Measurements from ENCODE around the gene F10.
"Not testable (repeated sequence)": the region's sequence is repeated elsewhere in the genome, so short reads cannot be mapped to it uniquely, and the experiment has no call there.

Gene F10

DNA sequence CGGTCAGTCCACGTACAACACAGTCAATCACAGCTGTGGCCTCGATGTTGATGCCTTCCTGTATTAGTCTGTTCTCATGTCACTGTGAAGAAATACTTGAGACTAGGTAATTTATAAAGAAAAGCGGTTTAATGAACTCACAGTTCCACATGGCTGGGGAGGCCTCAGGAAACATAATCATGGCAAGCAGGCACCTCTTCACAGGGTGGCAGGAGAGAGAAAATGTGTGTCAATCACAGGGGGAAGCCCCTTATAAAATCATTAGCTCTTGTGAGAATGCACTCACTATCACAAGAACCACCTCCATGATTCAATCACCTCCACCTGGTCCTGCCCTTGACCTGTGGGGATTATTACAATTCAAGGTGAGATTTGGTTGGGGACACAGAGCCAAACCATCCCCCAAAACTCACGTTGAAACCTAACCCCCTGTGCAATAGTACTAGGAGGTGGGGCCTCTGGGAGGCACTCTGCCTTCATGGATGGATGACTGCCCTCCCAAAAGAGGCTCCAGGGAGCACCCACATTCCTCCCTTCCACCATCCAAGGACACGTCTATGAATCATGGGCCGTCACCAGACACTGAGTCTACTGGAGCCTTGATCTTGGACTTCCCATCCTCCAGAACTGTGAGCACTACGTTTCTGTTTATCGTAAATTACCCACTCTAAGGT, 33.5 kb downstream of the F10 start:
- no peak for DNase-seq

GRCh38 chr13:113157206-113157928, 34.8 kb downstream of the F10 start:
- peak; percentile 33 for DNase-seq

DNA sequence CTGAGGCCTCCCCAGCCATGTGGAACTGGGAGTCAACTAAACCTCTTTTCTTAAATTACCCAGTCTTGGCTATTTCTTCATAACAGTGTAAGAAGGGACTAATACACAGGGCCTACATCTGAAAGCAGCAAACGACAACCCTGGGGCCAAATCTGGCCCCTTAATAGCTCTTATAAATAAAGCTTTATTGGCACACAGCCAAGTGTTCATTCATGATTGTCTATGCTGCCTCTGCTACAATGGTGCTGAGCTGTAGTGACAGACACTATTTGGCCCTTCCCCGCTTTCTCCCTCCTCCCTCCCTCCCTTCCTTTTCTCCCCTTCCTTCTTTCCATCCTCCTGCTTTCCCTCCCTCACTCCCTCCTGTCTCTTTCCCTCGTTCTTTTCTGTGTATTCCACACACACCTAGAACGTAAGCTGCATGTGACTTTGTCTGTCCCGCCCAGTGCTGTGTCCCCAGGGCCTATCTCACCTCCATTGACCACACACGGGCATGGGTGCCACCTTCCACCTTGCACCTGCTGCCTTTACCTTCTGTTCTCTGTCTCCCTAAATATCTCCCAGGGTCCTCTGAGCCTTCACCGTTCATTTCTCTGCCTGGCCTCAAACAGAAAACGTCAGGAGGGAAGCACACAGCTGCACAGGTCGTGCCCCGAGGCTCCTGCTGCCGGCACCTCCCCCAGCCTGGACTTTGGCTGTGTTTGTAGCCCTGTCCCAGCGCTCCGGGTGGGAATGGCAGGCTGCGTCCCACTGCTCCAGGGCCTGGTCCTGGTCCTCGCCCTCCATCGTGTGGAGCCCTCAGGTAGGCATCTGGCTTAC, 35.5 kb downstream of the F10 start, which contains the start of gene PROZ:
Gene PROZ, plus strand, starts transcription at position 720 of the 819 bp plus-strand sequence. Its CDS starts 13 bp downstream, at position 733.
- peak; percentile 33 for DNase-seq

- DNase-seq = no peak
These were observed 36.3 kb downstream of the F10 start for GRCh38 chr13:113158946-113159345.

GRCh38 chr13:113159701-113160100, 37.1 kb downstream of the F10 start:
- DNase-seq = no peak

- no peak for DNase-seq
These were observed 38.4 kb downstream of the F10 start for GRCh38 chr13:113160983-113161382.

DNA sequence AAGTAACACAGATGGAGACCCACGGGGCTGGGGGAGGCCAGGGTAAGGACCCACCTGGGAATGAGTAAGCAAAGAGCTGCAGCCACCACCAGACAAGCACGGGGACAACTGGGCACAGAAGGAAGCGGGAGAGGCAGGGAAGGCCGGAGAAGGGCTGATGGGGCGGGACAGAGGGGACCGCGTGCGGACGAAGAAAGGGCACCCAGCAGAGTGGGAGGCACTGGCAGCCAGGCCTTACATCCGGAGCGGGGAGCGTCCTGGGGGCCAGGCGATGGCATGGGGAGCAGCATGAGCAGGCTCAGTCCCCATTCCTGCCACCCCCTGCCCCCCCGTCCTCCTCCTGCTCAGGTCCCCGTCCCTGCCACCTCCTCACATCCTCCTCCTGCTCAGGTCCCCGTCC, 38.8 kb downstream of the F10 start:
- DNase-seq = no peak

DNA sequence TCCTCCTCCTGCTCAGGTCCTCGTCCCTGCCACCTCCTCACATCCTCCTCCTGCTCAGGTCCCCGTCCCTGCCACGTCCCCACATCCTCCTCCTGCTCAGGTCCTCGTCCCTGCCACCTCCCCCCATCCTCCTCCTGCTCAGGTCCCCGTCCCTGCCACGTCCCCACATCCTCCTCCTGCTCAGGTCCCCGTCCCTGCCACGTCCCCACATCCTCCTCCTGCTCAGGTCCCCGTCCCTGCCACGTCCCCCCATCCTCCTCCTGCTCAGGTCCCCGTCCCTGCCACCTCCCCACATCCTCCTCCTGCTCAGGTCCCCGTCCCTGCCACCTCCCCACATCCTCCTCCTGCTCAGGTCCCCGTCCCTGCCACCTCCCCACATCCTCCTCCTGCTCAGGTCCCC, 39.4 kb downstream of the F10 start:
- DNase-seq = not testable (repeated sequence)

DNA sequence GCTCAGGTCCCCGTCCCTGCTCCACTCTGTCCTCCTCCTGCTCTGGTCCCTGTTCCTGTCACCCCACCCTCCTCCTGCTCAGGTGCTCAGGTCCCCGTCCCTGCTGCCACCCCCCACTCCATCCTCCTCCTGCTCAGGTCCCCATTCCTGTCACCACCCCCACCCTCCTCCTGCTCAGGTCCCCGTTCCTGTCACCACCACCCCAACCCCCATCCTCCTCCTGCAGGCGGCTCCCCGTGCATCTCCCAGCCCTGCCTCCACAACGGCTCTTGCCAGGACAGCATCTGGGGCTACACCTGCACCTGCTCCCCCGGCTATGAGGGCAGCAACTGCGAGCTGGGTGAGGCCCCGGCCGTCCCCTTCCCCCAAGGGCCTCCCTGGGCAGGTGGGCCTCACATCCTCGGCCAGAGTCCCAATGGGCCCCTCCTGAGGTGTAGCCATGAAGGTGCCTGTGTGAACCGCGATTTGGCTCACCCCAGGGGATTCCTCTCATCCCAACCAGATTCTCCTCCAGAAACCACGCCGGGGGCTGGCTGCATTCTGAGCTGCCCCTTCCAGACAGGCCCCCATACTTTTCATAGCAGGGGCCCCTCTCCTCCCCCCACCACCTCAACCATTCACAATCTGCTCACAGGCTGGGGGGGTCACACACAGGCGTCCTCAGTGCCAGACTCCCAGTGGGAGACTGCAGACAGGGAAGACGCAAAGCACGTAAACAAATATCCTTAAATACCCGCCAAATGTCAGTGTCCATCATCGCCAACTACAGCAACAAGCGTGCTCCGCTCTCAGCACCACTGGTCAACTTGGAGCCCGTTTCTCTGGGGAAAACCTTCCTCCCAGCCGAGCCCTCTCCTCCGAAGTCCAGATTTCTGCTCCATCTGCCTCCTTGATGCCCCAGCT, 40.4 kb downstream of the F10 start:
- peak; percentile 63 for DNase-seq

GRCh38 chr13:113164492-113164891, 41.9 kb downstream of the F10 start:
- DNase-seq = no peak

- no peak for DNase-seq
These were observed 43.7 kb downstream of the F10 start for GRCh38 chr13:113166266-113166665.

- no peak for DNase-seq
These were observed 44.1 kb downstream of the F10 start for GRCh38 chr13:113166681-113167080.

- DNase-seq = no peak
These were observed 44.6 kb downstream of the F10 start for GRCh38 chr13:113167155-113167554.

GRCh38 chr13:113167575-113167974, 45.0 kb downstream of the F10 start:
- DNase-seq = no peak

DNA sequence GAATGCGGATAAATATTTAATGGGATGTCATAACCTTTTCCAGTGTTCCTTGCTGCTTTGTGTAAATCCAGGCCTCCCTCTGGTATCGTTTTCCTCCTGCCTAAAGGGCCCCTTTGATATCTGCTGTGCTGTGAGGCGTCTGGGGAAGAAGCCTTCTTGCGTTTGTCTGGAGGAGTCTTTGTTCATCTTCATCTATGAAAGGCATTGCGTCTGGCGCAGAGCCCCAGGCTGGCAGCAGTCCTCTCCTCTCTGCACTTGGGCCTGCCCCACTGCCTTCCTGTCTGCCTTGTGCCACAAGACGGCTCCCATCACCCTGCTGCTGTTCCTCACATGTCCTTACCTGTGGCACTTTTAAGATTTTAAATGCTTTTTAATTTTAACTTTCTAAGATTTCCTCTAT, 45.6 kb downstream of the F10 start:
- no peak for DNase-seq

- DNase-seq = no peak
These were observed 47.0 kb downstream of the F10 start for GRCh38 chr13:113169277-113170272.

DNA sequence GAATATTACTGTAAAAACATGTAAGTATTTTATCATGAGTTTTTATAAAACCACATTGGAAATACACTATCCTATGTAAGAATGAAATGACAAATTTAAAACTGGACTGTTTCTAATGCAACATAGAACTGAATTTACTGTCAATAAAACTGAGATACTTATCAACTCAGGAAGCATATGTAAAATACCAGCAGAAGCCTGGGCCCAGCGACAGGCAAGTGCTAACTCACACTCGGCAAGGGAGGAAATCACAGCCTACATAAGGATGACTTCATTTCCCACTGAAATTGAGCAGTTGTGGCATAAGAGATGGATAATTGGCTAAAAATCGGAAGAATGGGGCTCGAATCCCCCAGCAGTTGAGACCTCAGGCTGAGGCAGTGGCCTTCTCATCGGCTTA, 47.9 kb downstream of the F10 start:
- DNase-seq = no peak

- no peak for DNase-seq
These were observed 48.9 kb downstream of the F10 start for GRCh38 chr13:113171250-113172125.

DNA sequence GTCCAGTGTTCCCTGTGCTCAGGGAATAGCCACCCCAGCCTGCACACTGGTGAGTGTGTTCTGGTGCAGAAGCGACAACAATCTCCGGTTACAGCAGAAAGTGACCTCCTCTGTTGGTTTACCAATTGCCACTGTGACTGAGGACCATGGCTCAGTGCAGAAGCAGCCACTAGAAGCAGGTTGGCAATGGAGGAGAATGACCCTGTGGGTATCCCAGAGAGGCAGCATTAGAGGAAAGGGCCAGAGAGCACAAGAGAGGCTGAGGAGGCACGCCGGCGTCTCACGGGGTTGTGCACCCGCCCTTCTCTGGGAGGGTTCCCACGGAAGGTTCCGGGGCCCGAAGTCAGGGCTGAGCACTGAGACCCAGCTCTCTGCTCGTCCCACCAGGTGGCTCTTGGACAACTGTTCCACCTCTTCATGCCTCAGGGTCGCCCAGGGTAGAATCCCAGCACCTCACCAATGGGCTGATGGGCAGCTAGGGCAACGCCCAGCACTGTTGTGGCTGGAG, 49.9 kb downstream of the F10 start:
- DNase-seq = no peak

DNA sequence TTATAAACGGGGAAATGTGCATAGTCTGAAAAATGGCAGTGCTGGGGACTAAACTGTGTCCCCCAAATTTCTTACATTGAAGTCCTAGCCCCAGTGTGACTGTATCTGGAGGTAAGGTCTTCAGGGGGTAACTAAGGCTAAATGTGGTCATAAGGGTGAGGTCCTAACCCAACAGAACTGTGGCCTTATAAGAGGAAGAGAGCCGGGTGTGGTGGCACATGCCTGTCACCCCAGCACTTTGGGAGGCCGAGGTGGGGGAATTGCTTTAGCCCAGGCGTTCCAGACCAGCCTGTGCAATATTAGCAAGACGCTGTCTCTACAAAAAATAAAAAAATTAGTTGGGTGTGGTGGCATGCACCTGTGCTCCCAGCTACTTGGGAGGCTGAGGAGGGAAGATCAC, 53.7 kb downstream of the F10 start:
- no peak for DNase-seq
